Heart left ventricle (tissue), 16 donors: ENCODE data around the gene KRTAP12-4. TPM values are rescaled to one million over a fixed set of nuclear protein-coding genes. Genes with fewer than 3 reads are reported as not detected.

Experiments
- ATAC-seq, 4 donors: fragments of 200-7000 bp; cut with Tn5 transposase; one replicate each; pipeline ENCODE4 v1.9.1; 2020 to 2022; ENCODE audit warnings: moderate library complexity in 4 of 4, mild to moderate bottlenecking in 3 of 4, moderate number of reproducible peaks in 1 of 4
- DNase-seq, 5 donors: peaks; one replicate each; pipeline ENCODE4 v3.0.0-alpha.2; 2020
- H3K27ac ChIP-seq, 12 donors: fragments of 200-600 bp; sonication (generic) in 4 of 12; one replicate each; pipeline versions ENCODE4 v1.5.0 to v1.8.0; 2016 to 2022; ENCODE audit warnings: mild to moderate bottlenecking in 2 of 12
- H3K27me3 ChIP-seq, 9 donors: fragments of 200-600 bp; sonication (generic) in 2 of 9; one replicate each; pipeline versions ENCODE4 v1.5.1 to v1.8.0; 2016 to 2022; ENCODE audit warnings: mild to moderate bottlenecking in 3 of 9
- H3K36me3 ChIP-seq, 9 donors: fragments of 200-600 bp; sonication (generic) in 2 of 9; one replicate each; pipeline versions ENCODE4 v1.5.0 to v1.8.0; 2018 to 2022; ENCODE audit warnings: mild to moderate bottlenecking in 2 of 9
- H3K4me1 ChIP-seq, 12 donors: fragments of 200-600 bp; sonication (generic) in 4 of 12; one replicate each; pipeline versions ENCODE4 v1.5.0 to v1.8.0; 2016 to 2022; ENCODE audit warnings: mild to moderate bottlenecking in 3 of 12
- H3K4me3 ChIP-seq, 12 donors: fragments of 200-600 bp; sonication (generic) in 4 of 12; one replicate each; pipeline versions ENCODE4 v1.5.0 to v1.8.0; 2017 to 2022; ENCODE audit warnings: mild to moderate bottlenecking in 9 of 12, moderate library complexity in 4 of 12
- H3K9me3 ChIP-seq, 12 donors: fragments of 200-600 bp; sonication (generic) in 4 of 12; one replicate each; pipeline versions ENCODE4 v1.5.0 to v1.8.0; 2016 to 2022; ENCODE audit warnings: mild to moderate bottlenecking in 1 of 12
- POLR2A ChIP-seq, 2 donors: fragments of 450-650 bp; IDR thresholded peaks; one replicate each; pipeline ENCODE4 v1.6.1; 2017; ENCODE audit warnings: antibody characterized with exemption in 2 of 2, mild to moderate bottlenecking in 2 of 2, moderate library complexity in 2 of 2
- WGBS, 4 donors: extraction: QIAGEN DNeasy Blood & Tissue Kit in 2 of 4; methylation state at CpG; one replicate each; pipeline versions ENCODE4 v1.1.5 to v1.1.7; 2013 to 2018; 5-methylcytosine and 5-hydroxymethylcytosine counted together
- intact Hi-C, 10 donors: fragments of 100-400 bp; cut with DNase I; formaldehyde crosslinking; loops; one replicate each; pipeline versions ENCODE4 v1.11.1 to v1.14.2; 2022
- polyA plus RNA-seq, 2 donors: library from polyadenylated mRNA; stranded (reverse); fragments of 200-250 nt; gene quantifications; one replicate each; pipeline ENCODE4 v1.2.3, GENCODE V29; 2013
- total RNA-seq, 9 donors: library from RNA; depleted of rRNA in 2 of 9; stranded (reverse); fragments of >200 nt in 2 of 9; fragmentation: NEBNext Ultra II Directional in 3 of 9; extraction: Animal tissue kit (Norgen Biotek cat#: 25700) in 3 of 9; gene quantifications; one replicate each; pipeline versions ENCODE4 v1.1.0 to v1.2.4, GENCODE V29; 2016 to 2023
- TF ChIP-seq, protein P1 (sequence below), 12 donors: fragments of 200-600 bp; sonication (generic) in 4 of 12; IDR thresholded peaks; one replicate each; pipeline versions ENCODE4 v1.5.0 to v1.8.0; 2018 to 2022; ENCODE audit warnings: antibody characterized with exemption in 12 of 12, mild to moderate bottlenecking in 5 of 12
- donor health status: ischemic (EF 13 %, LVEDD 7.1; RV severe dilation, severe dysfunction).
- donor health status: healthy with polysubstance abuse.
- donor health status: DM: no; HTN: yes; CAD: no.
- donor health status: DM: no; HTN: no; CAD: no.
- donor health status: ischemic (EF 25% LVEDD 6.9; RV normal size, moderate dysfunction).
- donor health status: ischemic (EF 25% LVEDD 5.7; RV mildly dilated, moderate dysfunction).
- donor health status: healthy.
- donor health status: DM: yes; HTN: yes; CAD: no.
- donor health status: ischemic (EF 35%, LVEDD 5.7; RV mildly dilated, moderate dysfunction).
- donor health status: nonischemic (EF 11% LVEDD 7.7; RV severe dilation, severe dysfunction).
- donor health status: DM: yes; HTN: yes; CAD: no.
- donor health status: PGD.
- donor health status: ischemic (EF 29% LVEDD 5.4; RV normal size, mild dysfunction).
- donor health status: nonischemic (EF 23%, LVEDD 6.1; RV moderate dilation, normal function).

KRTAP12-4 gene
- total and polyA plus RNA-seq, 11 donors: not detected

DNA sequence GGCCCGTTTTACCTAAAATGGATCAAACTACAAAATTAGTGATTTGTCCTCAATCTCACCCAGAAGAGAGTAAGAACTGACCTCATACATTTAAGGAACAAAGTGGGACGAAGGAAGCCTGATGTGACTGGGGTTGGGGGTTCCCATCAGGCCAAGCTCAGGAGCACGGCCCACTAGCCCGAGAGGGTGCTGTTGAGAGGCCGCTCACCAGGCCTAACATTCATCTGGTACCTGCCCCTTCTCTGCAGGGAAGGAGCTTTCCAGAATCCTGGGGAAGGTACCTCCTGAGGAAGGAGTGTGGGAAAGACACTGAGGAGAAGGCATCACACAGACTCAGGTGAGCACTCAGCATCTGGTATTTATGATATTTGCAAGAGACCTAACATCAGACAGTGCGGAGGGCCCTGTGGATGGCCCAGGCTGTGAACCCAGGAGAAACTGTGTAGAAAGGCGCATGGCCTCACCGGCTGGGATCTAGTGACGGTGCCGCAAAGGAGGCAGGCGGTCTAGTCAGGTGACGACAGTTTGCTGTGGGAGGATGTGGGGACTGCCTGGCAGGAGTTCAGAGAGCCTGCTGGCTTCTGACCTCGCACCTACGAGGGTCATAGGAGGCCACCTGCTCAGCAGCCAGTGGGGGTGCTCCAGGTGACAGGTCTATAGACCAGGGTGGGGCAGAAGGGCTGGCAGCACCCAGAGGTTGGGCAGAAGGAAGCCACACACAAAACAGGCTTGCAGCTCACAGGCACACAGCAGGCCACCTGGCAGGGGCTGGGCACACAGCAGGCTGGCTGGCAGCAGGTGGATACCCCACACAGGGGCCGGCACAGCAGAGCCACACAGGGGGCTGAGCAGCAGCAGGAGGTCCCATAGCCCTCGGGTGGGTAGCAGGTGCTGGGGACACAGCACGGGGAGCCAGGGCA, 543 bp downstream of the KRTAP12-4 start:
- Histone ChIP-seq H3K27me3 (peaks cover 0 to 8% (median 0%) of the 10 kb centered on the region in 9 donors), H3K9me3 (peaks cover 0 to 17% (median 4%) of the 10 kb centered on the region in 12 donors), H3K27ac (peak overlapping the region in 1 of 12 donors; percentile 49), H3K36me3 (no peaks in the 10 kb centered on the region), H3K4me3 (no peak overlapping the region), H3K4me1 (no peaks in the 10 kb centered on the region)
- intact Hi-C loops: no loop called here
- ATAC-seq (no peak), DNase-seq (peak in 1 of 5 donors; percentile 55)
- 73 to 76% (median 75%) methylated on average over 16 to 17 of the region's 17 CpGs for WGBS, 4 donors
- no peak for TF ChIP-seq POLR2A (IDR thresholded peaks at IDR 0.05)
- TF ChIP-seq, protein P1, sequence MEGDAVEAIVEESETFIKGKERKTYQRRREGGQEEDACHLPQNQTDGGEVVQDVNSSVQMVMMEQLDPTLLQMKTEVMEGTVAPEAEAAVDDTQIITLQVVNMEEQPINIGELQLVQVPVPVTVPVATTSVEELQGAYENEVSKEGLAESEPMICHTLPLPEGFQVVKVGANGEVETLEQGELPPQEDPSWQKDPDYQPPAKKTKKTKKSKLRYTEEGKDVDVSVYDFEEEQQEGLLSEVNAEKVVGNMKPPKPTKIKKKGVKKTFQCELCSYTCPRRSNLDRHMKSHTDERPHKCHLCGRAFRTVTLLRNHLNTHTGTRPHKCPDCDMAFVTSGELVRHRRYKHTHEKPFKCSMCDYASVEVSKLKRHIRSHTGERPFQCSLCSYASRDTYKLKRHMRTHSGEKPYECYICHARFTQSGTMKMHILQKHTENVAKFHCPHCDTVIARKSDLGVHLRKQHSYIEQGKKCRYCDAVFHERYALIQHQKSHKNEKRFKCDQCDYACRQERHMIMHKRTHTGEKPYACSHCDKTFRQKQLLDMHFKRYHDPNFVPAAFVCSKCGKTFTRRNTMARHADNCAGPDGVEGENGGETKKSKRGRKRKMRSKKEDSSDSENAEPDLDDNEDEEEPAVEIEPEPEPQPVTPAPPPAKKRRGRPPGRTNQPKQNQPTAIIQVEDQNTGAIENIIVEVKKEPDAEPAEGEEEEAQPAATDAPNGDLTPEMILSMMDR (IDR thresholded peaks at IDR 0.05): no peak

DNA sequence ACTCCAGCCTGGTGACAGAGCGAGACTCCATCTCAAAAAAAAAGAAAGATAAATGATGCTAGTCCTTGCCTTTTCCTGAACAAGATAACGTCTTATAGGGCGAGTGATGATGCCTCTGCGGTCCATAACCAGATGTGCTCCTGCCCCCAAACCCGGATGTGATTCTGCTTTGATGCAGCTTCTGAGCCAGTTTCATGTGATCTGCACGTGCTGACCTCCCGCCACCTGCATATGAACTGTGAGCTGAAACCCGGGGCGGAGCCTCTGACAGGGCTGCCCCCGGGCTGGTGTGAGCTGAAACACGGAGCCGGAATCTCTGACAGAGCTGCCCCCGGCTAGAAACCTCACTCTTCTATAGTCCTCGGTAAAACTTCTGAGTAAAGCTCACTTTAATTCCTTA, 1.3 kb downstream of the KRTAP12-4 start:
- Histone ChIP-seq H3K9me3 (peaks cover 0 to 17% (median 4%) of the 10 kb centered on the region in 12 donors), H3K4me3 (no peak overlapping the region), H3K4me1 (no peaks in the 10 kb centered on the region), H3K27ac (no peak overlapping the region), H3K36me3 (no peaks in the 10 kb centered on the region), H3K27me3 (peaks cover 0 to 4% (median 0%) of the 10 kb centered on the region in 9 donors)
- TF ChIP-seq POLR2A (IDR thresholded peaks at IDR 0.05): no peak
- TF ChIP-seq, protein P1 (IDR thresholded peaks at IDR 0.05): no peak
- DNase-seq (no peak), ATAC-seq (no peak)
- intact Hi-C loops: no loop called here
- WGBS, 4 donors: 55 to 74% (median 66%) methylated on average over 14 of the region's 14 CpGs

DNA sequence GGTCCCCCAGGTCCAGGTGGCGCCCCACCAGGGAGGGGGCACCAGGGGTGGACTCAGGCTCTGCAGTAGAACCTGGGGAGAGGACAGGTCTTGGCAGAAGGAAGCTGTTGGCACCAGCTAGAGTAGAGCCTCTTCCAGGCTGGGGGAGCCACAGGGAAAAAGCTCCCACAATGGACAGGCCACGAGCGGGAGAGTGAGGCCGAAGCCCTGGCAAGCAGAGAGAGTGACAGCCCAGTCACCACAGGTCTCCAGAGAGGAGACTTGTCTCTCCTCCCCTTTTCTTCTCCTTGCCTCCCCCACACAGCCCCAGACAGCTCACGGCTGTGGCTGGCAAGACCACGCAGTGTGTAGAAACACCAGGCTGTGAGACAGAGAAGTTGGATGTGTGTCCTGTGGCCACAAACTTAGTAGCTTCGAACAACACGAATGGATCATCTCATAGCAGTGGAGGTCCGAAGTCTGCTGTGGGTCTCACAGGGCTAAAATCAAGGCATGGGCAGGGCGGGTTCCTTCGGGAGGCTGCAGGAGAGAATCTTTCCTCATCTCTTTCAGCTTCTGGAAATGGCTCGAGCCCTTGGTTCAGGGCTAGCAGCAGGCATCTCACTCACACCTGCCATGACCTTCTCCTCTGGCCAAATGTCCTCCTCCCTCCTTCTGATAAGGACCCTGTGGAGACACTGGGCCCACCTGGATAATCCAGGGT, 3.3 kb downstream of the KRTAP12-4 start:
- WGBS, 4 donors: 84 to 90% (median 87%) methylated on average over 12 of the region's 12 CpGs
- no peak overlapping the region for H3K4me3 ChIP-seq
- TF ChIP-seq, protein P1 (IDR thresholded peaks at IDR 0.05): no peak
- no peak for TF ChIP-seq POLR2A (IDR thresholded peaks at IDR 0.05)
- no peaks in the 10 kb centered on the region for H3K4me1 ChIP-seq
- no peaks in the 10 kb centered on the region for H3K36me3 ChIP-seq
- H3K27ac ChIP-seq: no peak overlapping the region
- intact Hi-C loops: no loop called here
- peaks cover 0 to 6% (median under 1%) of the 10 kb centered on the region in 12 donors for H3K9me3 ChIP-seq
- peaks cover 0 to 9% (median 0%) of the 10 kb centered on the region in 9 donors for H3K27me3 ChIP-seq
- ATAC-seq (no peak), DNase-seq (no peak)
